K562 (cell line): ENCODE data around the gene PI4KA. TPM values are rescaled to one million over a fixed set of nuclear protein-coding genes. Genes with fewer than 3 reads are reported as not detected.

ENCODE experiments used
- ATF3 ChIP-seq, 2 experiments: fragments of 450-650 bp in 1 of 2; sonication (generic) in 1 of 2; formaldehyde crosslinking in 1 of 2; IDR thresholded peaks in 1 of 2; conservative IDR thresholded peaks in 1 of 2; 2 replicates each; pipeline versions ENCODE4 v1.6.1 to v1.8.1; 2016 to 2023; ENCODE audit warnings: mild to moderate bottlenecking in 2 of 2, moderate library complexity in 2 of 2, inconsistent platforms in 1 of 2, missing genetic modification reagents in 1 of 2
- BCL6 ChIP-seq: fragments of 250-450 bp; sonication (Bioruptor Pico); IDR thresholded peaks from 2 replicates; pipeline ENCODE4 v1.4.0; 2020
- CBFA2T2 ChIP-seq: fragments of 450-650 bp; conservative IDR thresholded peaks from 2 replicates; pipeline ENCODE4 v1.6.1; 2017; ENCODE audit warnings: mild to moderate bottlenecking
- CGGBP1 ChIP-seq: fragments of 250-450 bp; sonication (Bioruptor Pico); IDR thresholded peaks from 2 replicates; pipeline ENCODE4 v1.9.0; 2021; ENCODE audit warnings: mild to moderate bottlenecking
- ELF2 ChIP-seq: fragments of 250-450 bp; sonication (Bioruptor Pico); IDR thresholded peaks from 2 replicates; pipeline ENCODE4 v1.5.0; 2021; ENCODE audit warnings: mild to moderate bottlenecking
- HEY1 ChIP-seq: fragments of 250-450 bp; sonication (Bioruptor Pico); IDR thresholded peaks from 2 replicates; pipeline ENCODE4 v1.5.0; 2020; ENCODE audit warnings: mild to moderate bottlenecking, moderate library complexity, borderline replicate concordance
- KLF1 ChIP-seq: fragments of 450-650 bp; IDR thresholded peaks from 2 replicates; pipeline ENCODE4 v1.6.1; 2016; ENCODE audit warnings: missing genetic modification characterization, missing compliant biosample characterization
- KLF10 ChIP-seq: fragments of 250-450 bp; sonication (Bioruptor Pico); IDR thresholded peaks from 2 replicates; pipeline ENCODE4 v1.6.1; 2021; ENCODE audit warnings: matching md5 sums
- KLF6 ChIP-seq: fragments of 250-450 bp; sonication (Bioruptor Pico); IDR thresholded peaks from 2 replicates; pipeline ENCODE4 v1.4.0; 2020; ENCODE audit warnings: mild to moderate bottlenecking, moderate library complexity, borderline replicate concordance
- MLX ChIP-seq, 2 experiments: fragments of 450-650 bp in 1 of 2; sonication (generic) in 1 of 2; formaldehyde crosslinking; conservative IDR thresholded peaks; 2 replicates each; pipeline versions ENCODE4 v1.4.0 to v1.8.1; 2020 to 2022; ENCODE audit warnings: mild to moderate bottlenecking in 1 of 2, missing genetic modification reagents in 1 of 2
- NFIC ChIP-seq: fragments of 450-650 bp; IDR thresholded peaks from 2 replicates; pipeline ENCODE4 v1.6.1; 2017; ENCODE audit warnings: mild to moderate bottlenecking, inconsistent platforms
- NFYB ChIP-seq: IDR thresholded peaks from 2 replicates; pipeline ENCODE4 v1.6.1; 2011; ENCODE audit warnings: mild to moderate bottlenecking, moderate library complexity; ENCODE audit not compliant: insufficient read length; ENCODE audit errors: extremely low read depth
- POLR2A ChIP-seq: fragments of 450-650 bp; conservative IDR thresholded peaks from 2 replicates; pipeline ENCODE4 v1.6.1; 2016
- POLR2AphosphoS5 ChIP-seq: IDR thresholded peaks from 2 replicates; pipeline ENCODE4 v1.6.1; 2011; ENCODE audit warnings: mild to moderate bottlenecking, low read depth, low read length, moderate library complexity; ENCODE audit not compliant: control insufficient read depth, insufficient read depth
- POLR3G ChIP-seq: IDR thresholded peaks from 2 replicates; pipeline ENCODE4 v1.6.1; 2011; ENCODE audit not compliant: insufficient read length, insufficient replicate concordance; ENCODE audit errors: extremely low read depth
- SIN3B ChIP-seq: fragments of 450-650 bp; IDR thresholded peaks from 2 replicates; pipeline ENCODE4 v1.6.1; 2017; ENCODE audit warnings: low read depth, mild to moderate bottlenecking, moderate library complexity
- SLC30A9 ChIP-seq: fragments of 250-450 bp; sonication (Bioruptor Pico); IDR thresholded peaks from 2 replicates; pipeline ENCODE4 v1.8.0; 2022; ENCODE audit warnings: mild to moderate bottlenecking, moderate library complexity
- SMAD2 ChIP-seq: fragments of 150-350 bp; IDR thresholded peaks from 2 replicates; pipeline ENCODE4 v1.6.1; 2014; ENCODE audit warnings: low read depth, mild to moderate bottlenecking, low read length
- SMARCE1 ChIP-seq: fragments of 450-650 bp; IDR thresholded peaks from 2 replicates; pipeline ENCODE4 v1.7.1; 2016; ENCODE audit warnings: mild to moderate bottlenecking
- polyA plus RNA-seq, 8 experiments: library from polyadenylated mRNA; depleted of rRNA in 4 of 8; stranded (reverse) in 5 of 8; unstranded in 3 of 8; fragments of >200 nt; fragmentation: Nextera tagmentation in 2 of 8; fragmentation: Illumina TruSeq in 1 of 8; extraction: Ambion mirVana in 2 of 8; extraction: Trizol in 1 of 8; gene quantifications; 2 replicates each; pipeline versions ENCODE4 v1.2.1 to v1.2.3, GENCODE V29; 2011 to 2014; ENCODE audit warnings: inconsistent platforms in 1 of 8, missing spikeins in 1 of 8
- total RNA-seq, 7 experiments: library from RNA; depleted of rRNA in 6 of 7; stranded (reverse); fragments of >200 nt in 6 of 7; fragmentation: Illumina TruSeq in 2 of 7; extraction: Trizol in 2 of 7; gene quantifications; 2 replicates each; pipeline versions ENCODE4 v1.2.1 to v1.2.3, GENCODE V29; 2011 to 2021; ENCODE audit warnings: low replicate concordance in 1 of 7
- TF ChIP-seq, protein P1 (sequence below): fragments of 250-450 bp; sonication (Bioruptor Pico); IDR thresholded peaks from 2 replicates; pipeline ENCODE4 v1.4.0; 2020
- TF ChIP-seq, protein P2 (sequence below): fragments of 250-450 bp; sonication (Bioruptor Pico); IDR thresholded peaks from 2 replicates; pipeline ENCODE4 v1.5.0; 2020; ENCODE audit warnings: mild to moderate bottlenecking
- TF ChIP-seq, protein P3 (sequence below), 2 experiments: IDR thresholded peaks; 2 replicates each; pipeline ENCODE4 v1.6.1; 2011; ENCODE audit warnings: borderline replicate concordance in 1 of 2, control low read depth in 1 of 2, low read depth in 1 of 2, low read length in 1 of 2, mild to moderate bottlenecking in 1 of 2, mixed read lengths in 1 of 2, moderate library complexity in 1 of 2; ENCODE audit not compliant: insufficient read depth in 1 of 2, insufficient read length in 1 of 2, poor library complexity in 1 of 2, severe bottlenecking in 1 of 2; ENCODE audit errors: extremely low read depth in 1 of 2

PI4KA gene
- total and polyA plus RNA-seq, 9 of the 15 experiments (the other 6 are each of a cell fraction or from before 2014, with no cell fraction given) = 7.3 to 187 (median 84.7) TPM

- TF ChIP-seq ATF3 (IDR thresholded peaks at IDR 0.05) (no peak), ATF3 (CRISPR knock-in tag; conservative IDR thresholded peaks at IDR 0.05) (no peak), CGGBP1 (CRISPR knock-in tag) (peak; percentile 55), NFYB (no peak), SLC30A9 (CRISPR knock-in tag) (no peak), POLR3G (no peak), SIN3B (no peak), KLF6 (CRISPR knock-in tag) (peak; percentile 57; the same call in 1 of the 2 replicates), BCL6 (CRISPR knock-in tag) (0 out of 2 replicates have a peak, but pooled peaks have one; percentile 49), NFIC (no peak), HEY1 (CRISPR knock-in tag) (no peak), ELF2 (CRISPR knock-in tag) (no peak), KLF1 (no peak), MLX (CRISPR knock-in tag; conservative IDR thresholded peaks at IDR 0.05) (peak; percentile 65 to 89; a peak in 3 of 4 replicates), CBFA2T2 (no peak), KLF10 (CRISPR knock-in tag) (no peak), POLR2AphosphoS5 (no peak), SMAD2 (no peak), POLR2A (no peak), SMARCE1 (no peak)
- TF ChIP-seq, protein P1, sequence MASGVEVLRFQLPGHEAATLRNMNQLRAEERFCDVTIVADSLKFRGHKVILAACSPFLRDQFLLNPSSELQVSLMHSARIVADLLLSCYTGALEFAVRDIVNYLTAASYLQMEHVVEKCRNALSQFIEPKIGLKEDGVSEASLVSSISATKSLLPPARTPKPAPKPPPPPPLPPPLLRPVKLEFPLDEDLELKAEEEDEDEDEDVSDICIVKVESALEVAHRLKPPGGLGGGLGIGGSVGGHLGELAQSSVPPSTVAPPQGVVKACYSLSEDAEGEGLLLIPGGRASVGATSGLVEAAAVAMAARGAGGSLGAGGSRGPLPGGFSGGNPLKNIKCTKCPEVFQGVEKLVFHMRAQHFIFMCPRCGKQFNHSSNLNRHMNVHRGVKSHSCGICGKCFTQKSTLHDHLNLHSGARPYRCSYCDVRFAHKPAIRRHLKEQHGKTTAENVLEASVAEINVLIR (CRISPR knock-in tag) = no peak; the same call in 1 of the 2 replicates
- TF ChIP-seq, protein P2, sequence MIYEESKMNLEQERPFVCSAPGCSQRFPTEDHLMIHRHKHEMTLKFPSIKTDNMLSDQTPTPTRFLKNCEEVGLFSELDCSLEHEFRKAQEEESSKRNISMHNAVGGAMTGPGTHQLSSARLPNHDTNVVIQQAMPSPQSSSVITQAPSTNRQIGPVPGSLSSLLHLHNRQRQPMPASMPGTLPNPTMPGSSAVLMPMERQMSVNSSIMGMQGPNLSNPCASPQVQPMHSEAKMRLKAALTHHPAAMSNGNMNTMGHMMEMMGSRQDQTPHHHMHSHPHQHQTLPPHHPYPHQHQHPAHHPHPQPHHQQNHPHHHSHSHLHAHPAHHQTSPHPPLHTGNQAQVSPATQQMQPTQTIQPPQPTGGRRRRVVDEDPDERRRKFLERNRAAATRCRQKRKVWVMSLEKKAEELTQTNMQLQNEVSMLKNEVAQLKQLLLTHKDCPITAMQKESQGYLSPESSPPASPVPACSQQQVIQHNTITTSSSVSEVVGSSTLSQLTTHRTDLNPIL (CRISPR knock-in tag) = no peak
- TF ChIP-seq, protein P3, sequence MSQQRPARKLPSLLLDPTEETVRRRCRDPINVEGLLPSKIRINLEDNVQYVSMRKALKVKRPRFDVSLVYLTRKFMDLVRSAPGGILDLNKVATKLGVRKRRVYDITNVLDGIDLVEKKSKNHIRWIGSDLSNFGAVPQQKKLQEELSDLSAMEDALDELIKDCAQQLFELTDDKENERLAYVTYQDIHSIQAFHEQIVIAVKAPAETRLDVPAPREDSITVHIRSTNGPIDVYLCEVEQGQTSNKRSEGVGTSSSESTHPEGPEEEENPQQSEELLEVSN (IDR thresholded peaks at IDR 0.05; ENCODE audit: borderline replicate concordance in 1 of 2, extremely low read depth in 1 of 2, insufficient read depth in 1 of 2, insufficient read length in 1 of 2, low read depth in 1 of 2, low read length in 1 of 2, poor library complexity in 1 of 2, severe bottlenecking in 1 of 2) = no peak
Measured at GRCh38 chr22:20783844-20784723, 74.5 kb downstream of the PI4KA start (continued).
